ENCODE data around the gene NT5C1B. TPM values are rescaled to one million over a fixed set of nuclear protein-coding genes. Genes with fewer than 3 reads are reported as not detected.

The NT5C1B gene
- total RNA-seq, 1 donor from 2014 or later = not detected

DNA sequence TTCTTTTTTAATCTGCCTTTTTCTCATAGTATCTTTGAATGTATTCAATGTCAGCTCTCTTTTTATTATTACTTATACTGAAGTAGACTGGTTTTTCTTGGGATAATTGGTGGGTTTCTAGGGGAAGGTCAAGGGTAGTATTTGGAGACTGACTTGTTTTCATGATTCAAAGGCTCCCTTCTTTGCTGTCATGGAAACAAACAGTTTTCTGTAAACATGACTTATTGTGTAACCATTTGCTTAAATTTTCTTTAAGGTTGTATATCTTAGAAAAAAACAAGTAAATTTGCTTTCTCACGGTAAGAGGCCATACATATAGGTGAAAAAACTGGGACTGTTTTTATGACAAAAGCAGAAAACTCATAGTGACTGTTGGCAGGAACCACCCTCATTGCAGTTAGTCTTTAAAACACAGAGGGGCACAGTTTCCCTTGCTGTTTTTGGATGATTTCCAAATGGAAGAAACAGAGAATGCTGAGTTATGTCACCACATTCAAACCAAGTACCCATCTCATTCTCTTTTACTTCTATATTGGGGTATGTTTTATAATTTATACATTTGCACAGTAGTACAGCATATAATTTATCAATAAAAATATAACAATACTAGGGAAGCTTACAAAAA lies 23.1 kb downstream of the NT5C1B start:
- DNase-seq = no peak
- Mint-ChIP-seq H3K4me1 (no peaks in the 10 kb centered on the region), H3K27me3 (no peaks in the 10 kb centered on the region), H3K36me3 (ENCODE audit: low read depth) (peaks cover 31% of the 10 kb centered on the region), H3K9me3 (peaks cover 4% of the 10 kb centered on the region), H3K4me3 (no peak overlapping the region), H3K27ac (no peak overlapping the region)
- TF ChIP-seq, protein P1, sequence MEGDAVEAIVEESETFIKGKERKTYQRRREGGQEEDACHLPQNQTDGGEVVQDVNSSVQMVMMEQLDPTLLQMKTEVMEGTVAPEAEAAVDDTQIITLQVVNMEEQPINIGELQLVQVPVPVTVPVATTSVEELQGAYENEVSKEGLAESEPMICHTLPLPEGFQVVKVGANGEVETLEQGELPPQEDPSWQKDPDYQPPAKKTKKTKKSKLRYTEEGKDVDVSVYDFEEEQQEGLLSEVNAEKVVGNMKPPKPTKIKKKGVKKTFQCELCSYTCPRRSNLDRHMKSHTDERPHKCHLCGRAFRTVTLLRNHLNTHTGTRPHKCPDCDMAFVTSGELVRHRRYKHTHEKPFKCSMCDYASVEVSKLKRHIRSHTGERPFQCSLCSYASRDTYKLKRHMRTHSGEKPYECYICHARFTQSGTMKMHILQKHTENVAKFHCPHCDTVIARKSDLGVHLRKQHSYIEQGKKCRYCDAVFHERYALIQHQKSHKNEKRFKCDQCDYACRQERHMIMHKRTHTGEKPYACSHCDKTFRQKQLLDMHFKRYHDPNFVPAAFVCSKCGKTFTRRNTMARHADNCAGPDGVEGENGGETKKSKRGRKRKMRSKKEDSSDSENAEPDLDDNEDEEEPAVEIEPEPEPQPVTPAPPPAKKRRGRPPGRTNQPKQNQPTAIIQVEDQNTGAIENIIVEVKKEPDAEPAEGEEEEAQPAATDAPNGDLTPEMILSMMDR (IDR thresholded peaks at IDR 0.05) = no peak
- ATAC-seq (ENCODE audit: low read depth) = no peak
- ChIA-PET POLR2A (no interaction called here), CTCF (no interaction called here)
- intact Hi-C loops (cut with micrococcal nuclease) = no loop called here

- Mint-ChIP-seq H3K4me1 (peaks cover 32% of the 10 kb centered on the region), H3K4me3 (peak overlapping the region; percentile 92), H3K27ac (peak overlapping the region; percentile 83), H3K9me3 (peaks cover 4% of the 10 kb centered on the region), H3K36me3 (ENCODE audit: low read depth) (peaks cover 32% of the 10 kb centered on the region), H3K27me3 (no peaks in the 10 kb centered on the region)
- ChIA-PET CTCF (no interaction called here), POLR2A (interaction anchor here (0.7 to 3.4 kb wide), 6 partner anchors 8 to 1886 kb away, joined by 3 to 24 read pairs (median 4); partner anchors contain the start of genes LAPTM4A and RHOB)
- intact Hi-C loops (cut with micrococcal nuclease) = loop anchor here (1.0 to 5.0 kb wide), 6 partner anchors 788 to 1792 kb away; partner anchors contain the start of genes PUM2, TTC32 and WDR35
- ATAC-seq (ENCODE audit: low read depth) (no peak), DNase-seq (no peak)
- TF ChIP-seq, protein P1 (IDR thresholded peaks at IDR 0.05) = no peak
These were observed 28.6 kb downstream of the NT5C1B start for GRCh38 chr2:18560797-18561085.

- Mint-ChIP-seq H3K27ac (peak within 1 kb of the TSS; percentile 91), H3K9me3 (peaks cover 4% of the 10 kb centered on the region), H3K4me1 (peaks cover 32% of the 10 kb centered on the region), H3K27me3 (no peaks in the 10 kb centered on the region), H3K4me3 (peak within 1 kb of the TSS; percentile 92), H3K36me3 (ENCODE audit: low read depth) (peaks cover 34% of the 10 kb centered on the region)
- CTCF ChIA-PET = interaction anchor here (1.0 to 1.3 kb wide), 2 partner anchors 39 to 190 kb away, joined by 3 to 4 read pairs; no protein-coding TSS in a partner anchor
- POLR2A ChIA-PET = interaction anchor here (0.6 to 3.4 kb wide), 10 partner anchors 8 to 1887 kb away, joined by 3 to 24 read pairs (median 4); partner anchors contain the start of genes LAPTM4A and RHOB
- intact Hi-C loops (cut with micrococcal nuclease) = loop anchor here (1.0 to 5.0 kb wide), 6 partner anchors 788 to 1792 kb away; partner anchors contain the start of genes PUM2, TTC32 and WDR35
- TF ChIP-seq, protein P1 (IDR thresholded peaks at IDR 0.05) = no peak
- ATAC-seq (ENCODE audit: low read depth) (peak; percentile 92), DNase-seq (peak; percentile 91)
These were observed 29.2 kb downstream of the NT5C1B start, which contains the start of gene RDH14 for GRCh38 chr2:18560031-18560796. RDH14 (minus strand) TSS chr2:18560653; CDS start chr2:18560572, 81 bp downstream.

DNA sequence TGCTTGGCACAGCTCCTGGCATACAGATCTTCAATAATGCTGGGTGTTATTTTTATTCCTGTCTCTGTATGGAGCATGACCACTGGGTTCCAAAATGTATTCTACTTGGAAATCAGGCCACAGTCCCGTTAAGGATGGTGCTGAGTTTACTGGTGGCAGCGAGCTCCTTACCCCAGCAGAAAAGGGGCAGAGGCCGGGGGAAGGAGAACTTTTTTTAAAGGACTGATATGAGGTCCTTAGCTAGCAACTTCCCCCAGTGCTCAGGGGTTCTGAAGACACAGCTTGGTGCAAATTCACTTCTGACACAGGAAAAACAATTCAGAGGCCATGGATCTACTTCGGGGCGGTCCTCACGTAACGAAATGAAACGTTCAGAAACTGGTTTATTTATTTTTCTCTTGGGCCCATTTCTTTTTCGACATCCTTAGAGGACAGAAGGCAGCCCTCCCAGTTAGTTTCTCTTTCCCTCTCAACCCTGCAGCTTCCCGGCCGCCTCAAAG lies 29.8 kb downstream of the NT5C1B start:
- no peak for DNase-seq
- ChIA-PET POLR2A (interaction anchor here (0.6 to 3.4 kb wide), 7 partner anchors 7 to 1887 kb away, joined by 3 to 24 read pairs (median 3); partner anchors contain the start of gene RHOB), CTCF (interaction anchor here (1.0 to 1.3 kb wide), 3 partner anchors 10 to 191 kb away, joined by 3 to 4 read pairs (median 4); no protein-coding TSS in a partner anchor)
- H3K36me3 Mint-ChIP-seq (ENCODE audit: low read depth) = peaks cover 33% of the 10 kb centered on the region
- no peaks in the 10 kb centered on the region for H3K9me3 Mint-ChIP-seq
- intact Hi-C loops (cut with micrococcal nuclease) = loop anchor here (1.0 to 5.0 kb wide), 6 partner anchors 789 to 1793 kb away; partner anchors contain the start of genes PUM2, TTC32 and WDR35
- peaks cover 32% of the 10 kb centered on the region for H3K4me1 Mint-ChIP-seq
- TF ChIP-seq, protein P1 (IDR thresholded peaks at IDR 0.05) = no peak
- peak overlapping the region; percentile 91 for H3K27ac Mint-ChIP-seq
- H3K4me3 Mint-ChIP-seq = peak overlapping the region; percentile 92
- no peak for ATAC-seq (ENCODE audit: low read depth)
- no peaks in the 10 kb centered on the region for H3K27me3 Mint-ChIP-seq

Data from activated B cell treated with CpG ODN at 0.5 μM for 24 hours (primary cell).